HG03439 (cell line): Measurements from ENCODE around the gene GLIS2.

Experiments
- ATAC-seq: cut with Tn5 transposase; IDR thresholded peaks from one replicate; pipeline ENCODE4 v1.9.1; 2021; ENCODE audit warnings: mild to moderate bottlenecking, moderate library complexity; ENCODE audit not compliant: unreplicated experiment

Gene GLIS2

DNA sequence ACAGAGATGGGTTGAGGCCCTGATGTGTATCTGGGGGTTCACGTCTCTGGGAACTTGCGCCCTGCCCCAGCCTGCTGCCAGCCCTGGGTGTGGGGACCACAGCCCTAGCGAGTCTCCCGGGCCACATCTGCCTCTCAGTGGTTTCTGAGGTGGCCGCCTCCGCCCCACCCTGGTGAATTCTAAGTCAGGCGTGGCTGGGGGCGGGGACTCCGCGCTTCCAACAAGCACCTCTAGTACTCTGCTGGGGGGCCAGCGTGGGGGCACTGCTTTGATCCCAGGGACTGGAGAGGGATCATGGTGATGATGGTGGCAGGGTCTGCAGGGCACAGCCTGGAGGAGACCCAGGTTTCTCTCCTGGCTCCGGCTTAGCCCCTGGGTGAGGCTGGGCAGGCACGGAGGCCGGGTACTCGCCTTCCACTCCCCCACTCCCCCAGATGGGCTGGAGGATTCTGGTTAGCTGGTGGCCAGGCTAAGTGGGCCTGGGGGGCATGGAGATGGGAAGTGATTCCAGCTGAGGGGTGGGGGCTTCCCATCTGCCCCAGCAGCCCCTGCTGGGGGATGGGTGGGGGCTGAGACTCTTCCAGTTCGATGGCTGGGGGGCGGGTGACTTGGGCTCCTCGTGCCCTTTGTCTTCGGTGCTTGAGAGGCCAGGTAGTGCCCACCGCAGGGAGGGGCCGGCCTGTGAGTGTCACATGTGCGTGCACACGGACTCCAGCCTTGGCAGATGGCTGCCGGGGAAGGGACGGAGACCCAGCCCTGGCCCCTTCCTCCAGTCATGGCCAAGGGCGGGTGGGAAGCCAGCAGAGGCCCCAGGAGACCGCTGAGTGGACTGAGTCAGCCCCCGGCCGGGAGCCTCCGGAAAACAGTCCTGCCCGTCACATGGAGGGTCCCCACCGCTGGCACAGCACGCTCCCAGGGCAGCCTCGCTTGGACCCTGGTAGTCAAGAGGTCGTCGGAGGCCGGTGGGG is 3.9 kb downstream of the GLIS2 start:
- ATAC-seq, result no peak

DNA sequence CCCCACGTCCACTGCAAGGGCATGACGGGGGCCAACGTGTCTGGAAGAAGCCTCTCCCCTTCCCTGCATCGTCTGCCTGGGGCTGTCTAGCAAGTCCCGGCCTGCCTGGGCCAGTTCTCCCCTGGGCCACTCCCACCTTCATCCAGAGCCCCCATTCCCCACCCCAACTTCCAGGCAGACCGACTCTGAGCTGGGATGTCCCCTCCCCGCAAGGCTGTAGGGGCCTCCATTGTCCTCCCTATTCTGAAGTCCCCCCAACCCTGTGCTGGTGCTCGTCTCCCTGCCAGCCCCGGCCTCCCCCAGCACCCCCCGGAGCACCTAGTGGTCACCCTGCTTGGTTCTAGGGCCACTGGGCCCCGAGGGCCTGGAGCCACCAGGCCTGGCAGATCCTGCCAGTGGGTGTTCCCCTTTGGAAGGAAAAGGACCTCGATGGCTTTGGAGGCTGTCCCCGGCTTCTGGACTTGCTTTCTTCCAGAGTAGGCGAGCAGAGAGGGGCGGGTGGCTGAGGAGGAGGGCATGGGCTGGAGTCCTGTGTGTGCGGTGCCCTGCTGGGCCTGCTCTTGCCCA is 4.8 kb downstream of the GLIS2 start:
- ATAC-seq, result no peak

DNA sequence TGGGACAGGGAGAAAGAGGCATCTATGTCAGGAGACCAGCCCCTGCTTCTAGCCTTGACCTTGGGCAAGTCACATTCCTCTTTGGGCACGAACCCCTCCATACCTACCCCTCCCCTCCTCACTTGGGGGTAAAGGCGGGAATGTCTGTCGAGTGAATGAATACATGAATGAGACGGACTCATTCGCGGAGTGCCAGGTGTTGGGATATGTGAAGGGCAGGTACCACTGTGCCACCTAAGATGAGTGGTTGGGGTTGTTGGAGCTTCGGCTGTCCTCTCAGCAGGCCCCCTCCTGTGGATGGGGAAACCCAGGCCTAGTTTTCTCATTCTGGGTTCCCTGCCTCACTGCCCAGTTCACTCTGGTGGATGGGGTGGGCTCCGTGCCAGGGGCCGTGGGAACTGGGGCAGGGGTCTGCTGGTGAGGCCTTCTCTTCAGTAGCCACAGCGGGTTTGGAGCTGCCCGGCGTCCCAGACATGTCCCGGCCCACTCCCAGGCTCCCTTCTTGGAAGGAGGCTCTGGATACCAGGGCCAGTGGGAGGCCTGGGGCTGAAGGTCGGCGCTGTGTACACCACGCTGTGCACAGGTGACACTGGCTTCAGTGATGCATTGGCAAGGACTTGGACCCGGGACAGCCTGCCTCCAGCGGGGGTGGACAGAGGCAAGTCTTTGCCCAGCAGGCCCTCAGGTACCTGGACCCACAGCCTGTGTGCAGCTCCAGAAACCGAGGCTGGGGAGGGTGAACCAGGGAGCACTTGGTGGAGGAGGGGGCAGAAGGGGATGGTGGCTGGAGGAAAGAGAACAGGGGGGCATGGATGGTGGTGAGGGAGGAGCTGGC is 5.6 kb downstream of the GLIS2 start:
- ATAC-seq, result no peak

DNA sequence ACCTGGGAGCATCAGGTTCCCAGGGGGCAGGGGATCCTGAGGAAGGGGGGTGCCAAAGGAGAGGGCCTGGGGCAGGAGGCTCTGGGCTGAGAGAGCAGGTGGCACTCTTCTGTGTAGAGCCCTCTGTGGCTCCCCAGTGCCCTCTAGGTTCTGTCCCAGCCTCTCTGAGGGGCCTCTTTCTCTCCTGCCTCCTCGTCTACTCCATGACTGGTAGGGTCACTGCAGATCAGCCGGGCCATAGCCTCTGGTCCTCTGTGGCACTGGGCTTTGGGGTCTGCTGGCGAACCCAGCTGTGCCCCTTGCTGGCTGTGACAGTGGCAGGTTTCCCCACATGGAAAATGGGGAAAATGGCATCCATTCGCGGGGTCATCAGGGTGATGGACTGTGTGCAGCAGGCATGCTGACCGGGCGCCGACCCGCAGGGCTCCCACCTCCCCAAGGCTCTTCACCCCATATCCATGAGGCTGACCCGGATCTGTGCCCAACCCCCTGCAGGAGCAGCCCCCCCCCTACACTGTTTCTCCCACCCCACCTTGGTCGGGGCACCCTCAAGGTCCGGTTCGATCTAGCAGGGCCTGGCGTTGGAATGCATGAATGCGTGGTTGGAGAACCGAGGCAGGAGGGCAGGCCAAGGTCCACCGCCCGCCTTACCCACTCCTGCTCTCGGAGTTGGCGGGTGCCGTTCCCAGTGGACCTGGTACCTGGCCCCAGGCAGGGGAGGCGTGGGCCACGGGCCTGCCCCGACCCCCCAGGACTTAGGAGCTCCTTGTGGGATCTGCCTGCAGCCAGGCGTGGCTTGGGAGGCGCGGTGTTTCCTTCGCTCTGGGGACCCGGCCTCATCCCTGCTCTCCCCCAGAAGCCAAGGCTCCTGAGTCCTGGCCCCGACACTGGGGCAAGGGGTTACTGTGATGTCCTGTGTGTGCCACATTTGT is 6.5 kb downstream of the GLIS2 start:
- no peak for ATAC-seq

DNA sequence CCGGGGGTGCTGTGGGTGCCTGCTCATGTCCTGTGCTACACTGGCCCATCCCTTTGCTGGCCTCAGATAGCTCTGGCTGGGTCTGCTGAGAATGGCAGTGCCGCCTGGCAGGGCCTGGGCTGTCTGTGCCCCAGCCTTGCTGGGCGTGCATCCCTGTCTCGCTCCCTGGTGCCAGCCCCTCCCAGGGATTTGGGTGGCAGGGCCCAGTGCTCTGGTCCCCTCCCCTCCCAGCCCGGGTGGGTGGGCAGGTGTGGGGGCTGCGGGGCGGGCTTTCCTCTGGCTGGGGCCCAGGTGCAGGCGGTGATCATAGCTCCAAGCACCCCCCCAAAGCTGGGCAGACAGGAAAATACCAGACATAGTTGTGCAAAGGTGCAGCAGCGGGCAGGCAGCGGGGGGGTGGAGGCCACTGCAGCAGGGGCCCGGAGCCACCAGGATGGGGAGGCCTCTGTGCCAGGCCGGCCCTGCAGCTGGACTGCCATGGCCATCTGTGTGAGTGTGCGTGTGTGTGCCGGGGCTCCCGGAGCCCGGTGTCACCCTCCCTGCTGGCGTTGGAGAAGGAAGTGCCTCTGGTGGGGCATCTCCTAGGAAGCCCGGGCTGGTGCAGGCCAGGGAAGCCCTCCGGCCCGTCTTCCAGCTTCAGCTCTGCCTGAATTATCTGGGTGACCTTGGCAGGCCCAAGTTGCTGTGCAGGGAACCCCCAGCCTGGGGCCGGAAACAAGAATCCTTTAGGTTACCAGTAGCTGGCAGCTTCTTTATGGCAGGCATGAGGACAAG is 7.4 kb downstream of the GLIS2 start:
- ATAC-seq, result no peak

DNA sequence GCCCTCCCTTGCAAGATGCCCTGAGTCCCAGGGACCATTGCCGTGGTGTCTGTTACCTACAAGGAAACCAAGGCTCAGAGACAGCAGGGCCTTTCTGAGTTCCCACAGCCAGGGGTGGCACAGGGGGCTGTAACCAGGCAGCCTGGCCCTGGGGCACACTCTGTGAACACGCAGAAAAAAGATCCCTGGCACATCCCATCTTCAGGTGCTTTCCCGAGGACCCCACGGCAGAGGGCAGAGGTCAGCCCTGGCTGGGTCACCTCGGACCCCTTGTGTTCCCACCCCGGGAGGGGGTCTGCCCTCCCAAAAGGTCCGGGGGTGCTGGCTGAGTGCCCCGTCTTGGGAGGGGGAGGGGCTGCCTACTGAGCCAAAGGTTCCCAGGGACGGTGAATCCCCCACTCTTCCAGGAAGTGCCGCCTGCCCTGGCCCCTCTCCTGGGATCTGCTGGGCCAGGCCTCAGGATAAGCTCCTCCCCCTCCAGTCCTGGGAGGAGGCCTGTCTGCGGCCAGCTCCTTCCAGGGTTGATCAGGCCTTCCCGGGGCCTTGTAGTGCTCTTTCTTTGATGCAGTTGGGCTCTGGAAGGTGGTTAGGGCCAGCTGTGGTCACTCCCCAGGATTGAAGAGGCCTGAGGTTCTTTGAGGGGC is 8.1 kb downstream of the GLIS2 start:
- no peak for ATAC-seq

DNA sequence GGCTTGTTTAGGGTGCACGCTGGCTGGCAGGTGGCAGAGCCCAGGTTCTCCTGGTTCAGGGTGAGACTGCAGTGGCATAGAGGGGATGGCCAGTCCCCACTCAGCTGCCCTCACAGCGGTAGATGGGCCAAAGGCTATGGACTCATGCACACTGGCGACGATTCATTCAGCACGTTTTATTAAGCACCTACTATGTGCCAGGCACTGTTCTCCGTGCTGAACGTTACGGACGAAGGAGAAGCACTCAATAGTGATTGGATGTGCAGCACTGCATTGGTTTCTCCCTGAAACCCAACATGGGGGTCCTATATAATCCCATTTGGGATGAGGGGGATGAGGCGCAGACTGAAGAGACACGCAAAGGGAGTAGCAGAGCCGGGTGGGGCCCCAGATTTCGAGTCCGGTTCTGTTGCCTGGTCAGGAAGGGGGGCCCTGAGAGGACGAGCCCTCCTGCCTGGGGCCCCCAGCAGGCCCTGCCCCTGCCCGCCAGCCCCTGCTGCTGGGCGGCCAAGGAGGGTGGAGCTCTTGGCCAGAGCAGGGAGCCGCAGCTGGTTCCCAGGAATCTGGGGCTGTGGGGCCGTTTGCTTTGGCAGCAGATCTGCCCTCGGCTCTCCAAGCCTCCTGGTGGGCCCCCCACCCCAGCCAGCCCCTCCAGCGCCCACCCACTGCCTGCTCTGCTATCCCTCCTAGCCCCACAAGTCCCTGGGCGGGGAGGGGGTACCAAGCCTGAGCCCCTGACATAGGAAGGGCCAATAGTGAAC is 8.8 kb downstream of the GLIS2 start:
- ATAC-seq, result no peak

DNA sequence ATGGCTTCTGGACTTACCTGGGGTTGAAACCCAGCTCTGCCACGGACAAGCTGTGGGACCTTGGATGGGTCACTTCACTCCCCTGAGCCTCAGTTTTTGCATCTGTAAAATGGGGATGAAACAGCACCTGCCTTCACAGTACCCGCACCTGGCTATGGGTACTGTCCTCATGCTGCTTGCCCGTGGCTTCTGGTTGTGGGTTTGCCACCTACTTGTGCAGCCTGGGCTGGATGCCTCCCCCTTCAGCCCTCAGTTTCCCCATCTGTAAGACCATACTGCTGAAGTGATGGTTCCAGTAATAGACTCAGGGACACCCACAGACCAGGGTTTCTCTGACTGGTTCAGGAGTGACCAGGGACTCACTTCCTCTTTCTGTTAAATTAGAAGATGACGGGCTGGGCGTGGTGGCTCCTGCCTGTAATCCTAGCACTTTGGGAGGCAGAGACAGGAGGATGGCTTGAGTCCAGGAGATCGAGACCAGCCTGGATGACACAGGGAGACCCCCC is 9.4 kb downstream of the GLIS2 start:
- no peak for ATAC-seq

DNA sequence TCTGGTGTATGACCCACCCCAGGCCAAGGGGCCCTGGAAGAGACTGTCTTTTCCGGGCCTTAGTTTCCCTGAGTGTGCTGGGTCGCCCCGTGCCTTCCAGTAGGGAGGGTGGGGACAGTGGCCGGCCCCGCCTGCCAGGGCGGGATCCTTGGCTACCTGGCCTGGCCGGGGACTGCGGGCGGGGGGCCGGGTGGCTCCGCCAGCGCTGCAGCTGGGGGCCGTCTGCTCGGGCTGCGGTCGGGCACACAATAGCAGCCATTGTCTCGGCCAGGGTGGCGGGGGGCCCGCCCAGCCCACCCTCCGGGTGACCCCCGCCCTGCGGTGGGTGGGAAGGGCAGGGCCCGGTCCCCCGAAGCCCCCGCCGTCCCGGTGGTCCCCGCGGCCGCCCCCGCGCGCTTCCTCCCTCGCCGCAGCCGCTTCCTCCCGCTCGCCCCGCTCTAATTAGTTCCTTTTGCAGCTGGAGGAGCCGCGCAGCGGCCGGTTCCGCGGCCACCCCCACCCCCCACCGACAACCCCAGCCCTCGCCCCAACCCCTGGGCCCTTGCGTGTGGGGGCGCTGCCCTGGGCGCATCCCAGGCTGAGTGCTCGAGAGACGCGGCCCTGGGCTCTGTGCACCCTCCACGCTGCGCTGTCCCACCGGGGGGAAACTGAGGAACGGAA is 11.6 kb downstream of the GLIS2 start:
- ATAC-seq, result no peak

DNA sequence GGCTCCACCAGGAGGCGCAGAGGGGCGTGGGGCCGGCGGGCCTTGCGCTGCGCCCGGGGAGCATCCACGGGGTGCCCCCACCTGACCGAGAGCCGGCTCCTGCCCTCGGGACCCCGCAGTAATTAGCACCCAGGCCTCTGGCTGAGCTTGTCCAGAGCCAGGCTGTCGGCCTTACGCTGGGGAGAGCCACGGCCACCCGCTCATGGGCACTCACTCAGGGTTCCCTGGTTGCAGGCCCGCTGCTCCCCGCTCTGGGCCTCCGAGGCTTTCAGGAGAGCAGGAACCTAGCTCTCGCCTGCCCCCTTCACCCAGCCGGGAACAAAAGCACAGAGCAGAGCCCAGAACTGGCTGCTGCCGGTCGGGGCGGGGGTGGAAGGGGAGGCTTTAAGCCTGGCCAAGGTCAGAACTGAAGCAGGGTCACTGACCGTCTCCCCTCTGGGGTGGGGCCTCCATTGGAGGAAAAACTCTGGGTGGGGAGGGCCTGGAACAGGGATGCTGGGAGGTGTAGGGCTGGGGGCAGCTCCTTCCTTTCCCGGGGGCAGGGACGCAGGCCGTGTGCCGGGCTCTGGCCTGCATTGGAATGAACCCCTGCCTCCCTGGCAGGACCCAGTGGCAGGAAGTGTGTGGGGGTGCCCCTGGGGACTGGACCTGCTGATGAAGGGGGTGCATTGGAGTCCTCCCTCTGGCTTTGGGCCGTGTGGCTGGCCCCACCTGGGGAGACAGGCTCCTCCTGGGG is 12.3 kb downstream of the GLIS2 start:
- ATAC-seq, result no peak

DNA sequence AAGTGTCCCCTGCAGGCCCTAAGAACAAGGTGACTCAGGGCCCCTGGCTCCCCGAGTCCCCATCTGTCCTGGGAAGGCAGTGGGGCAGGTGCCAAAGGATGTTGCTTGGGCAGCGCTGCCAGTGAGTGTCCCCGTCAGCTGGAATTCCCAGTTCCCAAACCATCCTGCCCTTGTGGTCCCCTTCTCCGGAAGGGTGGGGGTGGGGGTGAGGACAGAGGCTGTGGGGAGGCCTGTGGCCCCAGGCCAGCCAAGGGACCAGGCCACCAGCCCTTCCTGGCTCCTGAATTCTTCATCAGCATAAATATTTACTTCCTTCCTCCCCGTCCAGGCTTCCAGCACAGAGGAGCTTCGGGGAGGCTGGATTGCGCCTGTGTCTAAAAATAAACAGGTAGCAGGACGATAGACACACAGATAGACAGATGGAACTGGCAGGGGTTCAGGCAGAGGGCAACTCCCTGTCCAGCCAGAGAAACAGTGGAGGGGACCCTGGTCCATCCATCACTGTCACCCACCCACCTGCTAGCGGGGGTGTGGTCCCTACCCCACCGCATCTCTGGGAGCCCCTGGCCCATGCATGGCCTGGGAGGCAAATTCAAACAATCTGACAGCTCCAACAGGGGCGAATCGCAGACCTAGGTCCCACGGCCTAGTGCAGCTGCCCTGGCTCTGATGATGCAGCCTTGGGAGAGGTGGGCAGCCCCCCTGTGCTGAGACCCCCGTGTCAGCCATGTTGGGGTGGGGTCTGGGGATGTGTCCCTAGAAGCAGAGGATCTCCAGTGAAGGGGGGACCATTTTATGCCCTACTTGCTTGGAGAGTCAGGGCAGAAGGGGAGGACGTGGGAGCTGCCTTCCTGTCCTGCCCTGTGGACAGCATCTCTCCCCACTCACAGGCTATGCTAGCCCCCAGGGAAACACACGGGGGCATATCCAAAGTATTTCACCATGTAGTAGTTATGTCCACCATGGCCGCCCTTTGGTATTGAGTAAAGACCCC is 13.2 kb downstream of the GLIS2 start:
- no peak for ATAC-seq

DNA sequence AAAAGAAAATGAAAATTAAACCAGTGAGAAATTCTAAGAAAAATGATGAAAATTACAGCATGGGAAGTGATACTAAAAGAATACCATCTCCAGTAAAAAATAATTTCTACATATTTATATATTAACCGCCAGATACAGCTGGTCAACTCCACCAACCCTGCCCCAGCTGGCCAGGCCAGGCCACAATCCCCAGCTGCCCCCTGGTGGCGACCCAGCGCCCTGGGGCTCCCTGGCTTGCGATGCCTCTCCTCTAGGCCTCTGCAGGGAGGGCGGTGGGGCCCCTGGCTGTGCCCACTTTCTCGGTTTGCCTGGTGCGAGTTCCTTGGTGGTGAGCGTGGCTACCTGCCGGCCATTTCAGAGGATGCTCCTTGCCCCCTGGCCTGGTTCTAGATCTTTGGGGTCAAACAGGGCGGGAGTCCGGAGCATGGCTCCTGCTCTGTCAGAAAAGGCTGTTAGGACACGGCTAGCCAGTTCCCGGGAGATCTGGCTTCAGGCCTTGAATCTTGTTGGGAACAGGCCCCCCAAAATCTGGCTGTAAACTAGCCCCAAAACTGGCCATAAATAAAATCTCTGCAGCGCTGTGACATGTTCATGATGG is 14.5 kb downstream of the GLIS2 start:
- ATAC-seq, result no peak

DNA sequence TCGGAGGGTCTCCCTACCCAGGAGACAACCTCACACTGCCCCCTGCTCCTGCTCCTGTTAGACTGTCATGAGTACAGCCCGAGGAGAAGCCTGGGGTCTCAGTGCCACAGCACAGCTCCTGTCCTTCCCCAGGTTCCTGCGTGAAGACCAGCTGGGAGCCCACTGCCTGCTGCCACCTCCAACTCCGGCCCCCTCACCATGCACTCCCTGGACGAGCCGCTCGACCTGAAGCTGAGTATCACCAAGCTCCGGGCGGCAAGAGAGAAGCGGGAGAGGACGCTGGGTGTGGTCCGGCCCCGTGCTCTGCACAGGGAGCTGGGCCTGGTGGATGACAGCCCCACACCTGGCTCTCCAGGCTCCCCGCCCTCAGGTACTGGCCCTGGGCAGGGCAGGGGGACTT is 16.2 kb downstream of the GLIS2 start:
- ATAC-seq, result no peak

DNA sequence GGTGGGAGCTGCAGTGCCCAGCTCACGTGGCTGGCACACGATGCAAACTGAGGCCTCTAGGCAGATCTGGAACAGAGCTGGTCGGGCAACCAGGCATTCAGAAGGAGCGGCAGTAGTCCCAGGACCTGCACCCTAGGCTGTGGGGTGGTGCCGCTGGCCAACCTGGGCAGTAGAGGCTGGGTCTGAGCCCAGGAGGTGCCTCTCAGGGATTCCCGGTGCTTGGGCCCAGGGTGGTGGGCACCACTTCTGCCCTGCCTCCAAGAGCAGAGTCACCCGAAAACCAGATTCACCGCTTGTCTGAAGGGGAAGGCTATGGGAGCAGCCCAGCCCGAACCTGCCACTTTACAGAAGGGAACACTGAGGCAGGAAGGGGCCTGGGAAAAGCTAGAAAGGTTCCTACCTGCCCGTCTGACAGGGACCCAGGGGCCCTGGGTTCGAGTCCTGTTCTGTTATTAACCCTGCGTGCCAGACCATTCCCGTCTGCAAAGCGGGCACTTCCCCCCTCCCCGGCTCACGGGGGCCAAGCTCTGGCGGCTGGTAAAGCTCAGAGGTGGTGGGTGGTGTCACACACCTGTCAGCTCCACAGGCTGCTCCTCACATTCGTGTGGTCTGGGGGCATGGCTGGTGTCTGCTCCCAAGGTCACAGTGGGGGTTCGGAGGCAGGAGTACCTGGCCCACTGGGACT is 16.9 kb downstream of the GLIS2 start:
- ATAC-seq, result no peak

DNA sequence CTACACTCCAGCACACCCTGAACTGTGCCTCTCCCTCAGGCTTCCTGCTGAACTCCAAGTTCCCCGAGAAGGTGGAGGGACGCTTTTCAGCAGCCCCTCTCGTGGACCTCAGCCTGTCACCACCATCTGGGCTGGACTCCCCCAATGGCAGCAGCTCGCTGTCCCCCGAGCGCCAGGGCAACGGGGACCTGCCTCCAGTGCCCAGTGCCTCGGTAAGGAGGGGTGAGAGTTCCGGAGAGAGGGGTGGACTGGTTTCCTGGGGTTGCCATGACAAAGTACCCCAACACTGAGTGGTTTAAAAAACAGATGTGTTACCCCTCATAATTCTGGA is 17.4 kb downstream of the GLIS2 start:
- no peak for ATAC-seq
